NT2/D1 (cell line): ENCODE data around the gene PTPRN2.

Experiments
- YY1 ChIP-seq: IDR thresholded peaks from 2 replicates; pipeline ENCODE4 v1.6.1; 2011; ENCODE audit not compliant: insufficient read length, insufficient read depth
- ZNF274 ChIP-seq: IDR thresholded peaks from 2 replicates; pipeline ENCODE4 v1.6.1; 2011; ENCODE audit warnings: mild to moderate bottlenecking, low read depth, low read length

DNA sequence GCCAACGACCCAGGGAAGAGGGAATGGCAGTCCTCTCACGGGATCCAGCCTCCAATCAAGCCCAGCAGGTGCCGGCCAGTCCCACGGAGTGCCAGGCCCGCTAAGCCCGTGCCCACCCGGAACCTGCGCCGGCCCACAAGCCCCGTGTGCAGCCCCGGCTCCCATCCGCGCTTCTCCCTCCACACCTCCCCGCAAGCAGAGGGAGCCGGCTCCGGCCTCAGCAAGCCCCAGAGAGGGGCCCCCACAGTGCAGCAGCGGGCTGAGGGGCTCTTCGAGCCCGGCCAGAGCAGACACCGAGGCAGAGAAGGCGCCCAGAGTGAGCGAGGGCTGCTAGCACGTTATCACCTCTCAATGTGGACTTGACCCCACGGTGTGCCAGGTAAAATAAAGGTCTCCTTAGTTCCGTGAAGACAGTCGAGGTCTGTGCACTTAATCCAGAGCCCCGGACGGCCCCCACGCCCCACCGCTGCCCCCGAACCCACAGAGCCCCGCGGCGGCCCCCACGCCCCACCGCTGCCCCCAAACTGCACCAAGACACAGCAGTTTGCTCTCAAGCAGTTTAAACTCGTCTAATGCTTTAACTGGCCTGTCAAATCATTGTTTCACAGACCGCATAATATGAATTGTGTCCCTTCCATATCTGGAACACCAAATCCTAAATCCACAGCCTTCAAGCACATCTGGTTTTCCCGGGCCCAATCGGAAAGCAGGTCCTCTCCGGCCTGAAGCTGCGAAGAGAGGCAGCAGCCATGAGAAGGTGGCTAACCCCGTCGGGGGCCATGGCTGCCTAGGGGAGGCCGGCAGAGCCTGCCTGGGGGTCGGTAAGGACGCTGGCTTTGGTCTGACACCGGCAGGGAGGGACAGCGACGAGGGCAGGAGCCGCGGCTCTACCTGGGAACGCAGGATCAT, 307.8 kb downstream of the PTPRN2 start:
- TF ChIP-seq YY1, result no peak
- no peak for TF ChIP-seq ZNF274
